GM12891 (cell line): Measurements from ENCODE around the gene TUBA1A.
"Not testable (repeated sequence)": the region's sequence is repeated elsewhere in the genome, so short reads cannot be mapped to it uniquely, and the experiment has no call there.

Experiments
- POLR2A ChIP-seq: IDR thresholded peaks from 2 replicates; pipeline ENCODE4 v1.6.1; 2011; ENCODE audit warnings: low read depth, low read length, control low read depth
- TAF1 ChIP-seq: IDR thresholded peaks from 2 replicates; pipeline ENCODE4 v1.6.1; 2011; ENCODE audit warnings: low read depth, low read length, control low read depth

GRCh38 chr12:49210703-49211102 is 21.8 kb upstream of the TUBA1A start:
- TF ChIP-seq TAF1, POLR2A: not testable (repeated sequence)
